IPS-18c (cell line): Measurements from ENCODE around the gene EXOC4.
"Not testable (repeated sequence)": the region's sequence is repeated elsewhere in the genome, so short reads cannot be mapped to it uniquely, and the experiment has no call there.

Source experiments
- H3K4me3 ChIP-seq: 2 replicates; pipeline ENCODE4 v1.7.0; 2013; ENCODE audit warnings: low read depth, mild to moderate bottlenecking, low read length, moderate library complexity; ENCODE audit not compliant: insufficient read depth
- H3K9me3 ChIP-seq: one replicate; pipeline ENCODE4 v1.6.1; 2013; ENCODE audit warnings: mild to moderate bottlenecking, low read length, moderate library complexity; ENCODE audit not compliant: control insufficient read depth, insufficient read depth

The EXOC4 gene

GRCh38 chr7:133268355-133268754, 15.5 kb downstream of the EXOC4 start:
- Histone ChIP-seq H3K4me3 (no peak overlapping the region), H3K9me3 (no peaks in the 10 kb centered on the region)

- no peak overlapping the region for H3K4me3 ChIP-seq
- H3K9me3 ChIP-seq: no peaks in the 10 kb centered on the region
These were observed 19.5 kb downstream of the EXOC4 start for GRCh38 chr7:133272336-133272735.

- no peak overlapping the region for H3K4me3 ChIP-seq
These were observed 20.3 kb downstream of the EXOC4 start for GRCh38 chr7:133273227-133273626.

DNA sequence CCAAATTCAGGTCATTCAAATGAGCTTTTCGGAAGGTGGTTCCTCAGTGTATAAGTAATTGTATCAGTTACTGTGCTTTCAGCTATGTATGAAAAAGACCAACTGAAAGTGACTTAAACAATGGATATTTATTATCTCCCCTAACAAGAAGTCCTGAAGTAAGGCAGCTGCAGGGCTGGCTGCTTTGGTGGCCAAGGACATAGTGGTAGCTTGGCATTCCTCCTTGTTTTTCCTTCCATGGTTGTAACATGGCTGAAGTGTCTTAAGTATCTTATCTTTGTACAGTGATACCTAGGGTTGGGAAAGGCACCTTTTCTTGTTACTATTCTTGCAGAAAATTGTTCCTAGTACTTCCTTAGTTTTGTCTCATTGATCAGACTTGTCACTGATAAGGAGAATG, 21.4 kb downstream of the EXOC4 start:
- no peak overlapping the region for H3K4me3 ChIP-seq

More at GRCh38 chr7:133273227-133273626, 20.3 kb downstream of the EXOC4 start:
- no peaks in the 10 kb centered on the region for H3K9me3 ChIP-seq

GRCh38 chr7:133275008-133275407, 22.1 kb downstream of the EXOC4 start:
- H3K9me3 ChIP-seq: no peaks in the 10 kb centered on the region
- no peak overlapping the region for H3K4me3 ChIP-seq

More for the DNA sequence above, 21.4 kb downstream of the EXOC4 start:
- H3K9me3 ChIP-seq: no peaks in the 10 kb centered on the region

DNA sequence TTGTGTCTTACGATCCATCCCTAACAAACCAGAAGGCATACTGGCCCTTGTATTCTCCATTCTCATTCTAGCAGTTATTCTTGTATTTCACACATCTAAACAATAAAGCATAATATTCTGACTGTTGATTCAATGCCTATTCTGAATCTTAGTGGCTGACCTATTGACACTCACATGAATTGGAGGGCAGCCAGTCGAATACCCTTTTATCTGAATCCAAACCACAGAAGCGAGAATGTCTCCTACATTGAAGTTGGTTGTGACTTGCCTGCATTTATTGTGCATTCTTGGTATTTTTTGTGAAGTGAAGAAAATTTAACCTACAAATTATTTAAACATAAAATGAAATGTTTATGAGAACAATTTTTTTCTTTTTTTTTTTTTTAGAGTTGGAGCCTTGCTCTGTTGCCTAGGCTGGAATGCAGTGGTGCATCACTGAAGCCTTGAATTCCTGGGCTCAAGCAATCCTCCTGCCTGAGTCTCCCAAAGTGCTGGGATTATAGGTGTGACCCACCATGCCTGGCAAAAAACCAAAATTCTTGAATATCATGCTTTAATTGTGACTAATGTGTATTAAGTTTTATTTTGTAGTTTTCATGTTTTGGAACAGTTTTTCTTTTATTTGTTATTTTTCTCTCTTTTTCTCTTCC, 22.7 kb downstream of the EXOC4 start:
- Histone ChIP-seq H3K9me3 (no peaks in the 10 kb centered on the region), H3K4me3 (no peak overlapping the region)

- not testable (repeated sequence) for H3K9me3 ChIP-seq, H3K4me3 ChIP-seq
These were observed 26.1 kb downstream of the EXOC4 start for GRCh38 chr7:133278975-133279374.

GRCh38 chr7:133282094-133282493, 29.2 kb downstream of the EXOC4 start:
- H3K9me3 ChIP-seq: no peaks in the 10 kb centered on the region
- no peak overlapping the region for H3K4me3 ChIP-seq

DNA sequence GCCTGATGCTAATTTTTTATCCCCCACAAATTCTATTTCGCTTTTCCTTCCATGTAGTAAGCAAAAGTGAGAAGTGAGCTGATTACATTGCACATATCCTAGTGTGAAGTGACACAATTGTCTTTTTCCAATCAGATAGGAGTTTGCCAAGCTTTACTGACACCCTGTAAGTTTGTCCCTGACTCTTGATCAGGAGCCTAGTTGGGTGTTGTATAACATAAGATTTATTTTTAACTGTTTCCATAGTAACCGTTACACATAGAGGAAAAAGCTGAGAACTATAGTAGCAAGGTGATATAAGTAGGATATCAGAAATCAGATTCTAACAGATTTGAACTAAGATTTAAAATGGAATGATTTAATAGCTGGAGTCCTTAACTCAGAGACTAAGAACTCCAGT, 31.2 kb downstream of the EXOC4 start:
- Histone ChIP-seq H3K9me3 (no peaks in the 10 kb centered on the region), H3K4me3 (no peak overlapping the region)

GRCh38 chr7:133288970-133289369, 36.1 kb downstream of the EXOC4 start:
- Histone ChIP-seq H3K4me3 (no peak overlapping the region), H3K9me3 (no peaks in the 10 kb centered on the region)

- Histone ChIP-seq H3K9me3 (no peaks in the 10 kb centered on the region), H3K4me3 (no peak overlapping the region)
These were observed 37.2 kb downstream of the EXOC4 start for GRCh38 chr7:133290041-133290440.

- Histone ChIP-seq H3K9me3 (no peaks in the 10 kb centered on the region), H3K4me3 (no peak overlapping the region)
These were observed 37.9 kb downstream of the EXOC4 start for GRCh38 chr7:133290676-133291333.

DNA sequence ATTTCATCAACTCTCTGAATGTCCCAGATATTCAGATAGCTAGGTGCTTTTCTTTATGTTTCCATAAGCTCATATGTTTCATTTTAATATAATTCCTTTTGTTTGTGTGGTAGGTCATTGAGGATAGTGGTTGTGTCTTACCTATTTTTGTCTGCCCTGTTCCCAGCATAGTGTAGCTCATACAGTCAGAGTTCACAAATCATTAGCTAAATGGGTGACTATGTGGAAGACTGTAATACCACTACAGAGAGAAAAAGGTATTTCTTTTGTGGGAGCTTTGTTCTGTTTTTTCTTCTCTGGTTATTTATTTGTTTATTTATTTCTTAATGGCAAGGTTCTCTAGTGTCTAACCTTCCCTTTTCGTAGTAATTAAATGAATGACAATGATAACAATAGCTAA, 39.8 kb downstream of the EXOC4 start:
- H3K4me3 ChIP-seq: no peak overlapping the region
- no peaks in the 10 kb centered on the region for H3K9me3 ChIP-seq

DNA sequence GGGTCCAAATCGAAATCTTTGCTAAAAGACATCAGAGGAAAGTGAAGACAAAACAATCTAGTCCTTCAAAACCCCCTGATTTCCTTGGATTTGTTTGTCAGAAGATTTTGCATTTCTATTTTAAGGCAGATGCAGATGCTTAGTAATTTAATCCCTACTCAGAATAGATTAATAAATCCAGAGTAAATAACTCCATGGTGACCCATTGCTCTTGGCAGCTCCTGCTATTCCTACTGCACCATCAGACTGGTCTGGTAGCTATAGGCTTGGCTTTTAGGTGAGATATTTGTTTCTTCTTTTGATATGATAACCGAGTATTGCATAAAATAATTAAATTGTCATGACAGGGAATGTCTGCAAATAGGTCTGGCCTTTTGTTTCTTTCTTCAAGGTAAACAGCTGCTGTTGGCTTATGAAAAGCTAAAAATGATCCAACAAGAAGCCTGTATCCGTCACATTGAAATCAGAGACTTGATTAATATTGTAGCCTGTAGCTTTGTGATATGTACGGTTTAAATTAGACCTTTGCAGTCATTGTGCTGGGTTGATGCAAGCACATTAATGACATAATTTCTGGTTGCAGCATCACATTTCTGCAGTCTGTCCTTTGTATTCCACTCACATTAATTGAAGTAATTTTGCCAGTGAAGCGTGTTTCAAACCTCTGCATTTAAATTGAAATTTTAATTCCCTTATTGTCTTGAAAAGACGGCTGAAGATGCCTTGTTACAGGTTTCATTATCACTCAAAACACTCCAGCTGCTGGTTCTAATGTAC, 40.7 kb downstream of the EXOC4 start:
- H3K4me3 ChIP-seq: no peak overlapping the region
- H3K9me3 ChIP-seq: no peaks in the 10 kb centered on the region

DNA sequence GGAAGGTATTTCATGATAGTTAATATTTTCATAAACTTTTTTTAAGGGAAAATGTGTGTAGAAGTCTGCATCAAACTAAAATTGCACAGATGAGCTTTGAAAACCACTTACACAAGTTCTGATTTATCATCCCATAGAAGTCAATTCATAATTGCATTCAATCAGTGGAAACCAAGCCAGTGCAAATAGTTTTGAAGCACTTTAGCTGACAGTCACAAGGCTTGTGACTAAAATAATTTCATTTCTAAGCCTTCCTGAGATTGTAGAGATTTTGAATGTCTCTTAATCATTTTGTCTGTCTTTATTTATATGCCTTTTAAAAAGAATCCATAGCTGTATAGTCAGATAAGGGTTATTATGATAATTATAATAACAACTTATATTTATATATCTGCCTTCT, 41.4 kb downstream of the EXOC4 start:
- no peak overlapping the region for H3K4me3 ChIP-seq
- no peaks in the 10 kb centered on the region for H3K9me3 ChIP-seq

GRCh38 chr7:133295484-133295883, 42.6 kb downstream of the EXOC4 start:
- H3K4me3 ChIP-seq: no peak overlapping the region
- H3K9me3 ChIP-seq: no peaks in the 10 kb centered on the region

- Histone ChIP-seq H3K4me3 (no peak overlapping the region), H3K9me3 (no peaks in the 10 kb centered on the region)
These were observed 44.2 kb downstream of the EXOC4 start for GRCh38 chr7:133297093-133297492.

DNA sequence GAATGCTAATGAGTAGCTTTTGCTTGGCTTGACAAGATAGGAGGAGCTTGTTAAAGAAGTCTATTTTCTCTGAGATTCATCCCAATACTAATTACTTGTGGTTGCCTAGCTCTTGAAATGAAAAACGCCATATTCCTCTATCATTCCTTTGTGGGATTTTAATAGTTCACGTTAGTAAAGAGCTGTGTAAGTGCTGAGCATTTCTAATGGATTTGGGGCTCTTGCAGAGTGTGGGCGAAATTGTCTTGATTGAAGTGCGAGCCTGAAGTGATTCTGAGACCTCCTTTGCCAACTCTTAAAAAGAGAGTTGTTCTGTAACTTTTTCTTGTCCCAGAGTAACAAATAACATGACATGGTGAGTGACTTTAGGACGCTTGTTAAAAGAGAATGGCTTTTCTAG, 45.2 kb downstream of the EXOC4 start:
- H3K9me3 ChIP-seq: no peaks in the 10 kb centered on the region

More for the DNA sequence above, 45.2 kb downstream of the EXOC4 start:
- no peak overlapping the region for H3K4me3 ChIP-seq
